GM15510 (cell line): ENCODE results near the gene RIC3.
A peak's percentile ranks its signal among the peaks of the same experiment; 100 is the strongest.

Experiments used
- POLR2A ChIP-seq: IDR thresholded peaks from 3 replicates; pipeline ENCODE4 v1.6.1; 2011; ENCODE audit warnings: borderline replicate concordance; ENCODE audit not compliant: insufficient read length; ENCODE audit errors: extremely low read depth

RIC3 gene

GRCh38 chr11:8168485-8169257 is at the start of gene RIC3:
Gene RIC3 (minus strand): TSS chr11:8169025. CDS start chr11:8168989, 36 bp downstream.
- TF ChIP-seq POLR2A, result peak; percentile 15

GRCh38 chr11:8218409-8218808 is 49.6 kb upstream of the RIC3 start:
- TF ChIP-seq POLR2A, result no peak

- no peak for TF ChIP-seq POLR2A
Observed at GRCh38 chr11:8217926-8218325, 49.1 kb upstream of the RIC3 start.

GRCh38 chr11:8217136-8217535 is 48.3 kb upstream of the RIC3 start:
- TF ChIP-seq POLR2A, result no peak

GRCh38 chr11:8213376-8213775 is 44.6 kb upstream of the RIC3 start:
- TF ChIP-seq POLR2A, result no peak

GRCh38 chr11:8209208-8209807 is 40.5 kb upstream of the RIC3 start:
- TF ChIP-seq POLR2A, result no peak

- no peak for TF ChIP-seq POLR2A
Observed at GRCh38 chr11:8207080-8208000, 38.5 kb upstream of the RIC3 start.

- TF ChIP-seq POLR2A, result no peak
Observed at GRCh38 chr11:8206251-8207079, 37.6 kb upstream of the RIC3 start.

GRCh38 chr11:8205566-8205965 is 36.7 kb upstream of the RIC3 start:
- no peak for TF ChIP-seq POLR2A

- no peak for TF ChIP-seq POLR2A
Observed at GRCh38 chr11:8204596-8204995, 35.8 kb upstream of the RIC3 start.

GRCh38 chr11:8204025-8204424 is 35.2 kb upstream of the RIC3 start:
- no peak for TF ChIP-seq POLR2A

- no peak for TF ChIP-seq POLR2A
Observed at GRCh38 chr11:8203414-8203715, 34.5 kb upstream of the RIC3 start.

- TF ChIP-seq POLR2A, result no peak
Observed at GRCh38 chr11:8202516-8203413, 33.9 kb upstream of the RIC3 start.
